Endothelial cell (in vitro differentiated cells): Measurements from ENCODE around the gene TM6SF1. TPM values are rescaled to one million over a fixed set of nuclear protein-coding genes. Genes with fewer than 3 reads are reported as not detected.
A peak's percentile ranks its signal among the peaks of the same experiment; 100 is the strongest.
"Not testable (repeated sequence)": the region's sequence is repeated elsewhere in the genome, so short reads cannot be mapped to it uniquely, and the experiment has no call there.

Experiments used
- DNase-seq: peaks from one replicate; pipeline ENCODE4 v3.0.0; 2021; ENCODE audit warnings: low spot score
- H3K27ac Mint-ChIP-seq: one replicate; pipeline ENCODE4 v1.8.0; 2021; ENCODE audit warnings: mixed read lengths, inconsistent platforms; ENCODE audit not compliant: unreplicated experiment
- H3K27me3 Mint-ChIP-seq: one replicate; pipeline ENCODE4 v1.8.0; 2021; ENCODE audit warnings: mild to moderate bottlenecking, moderate library complexity, mixed read lengths, inconsistent platforms; ENCODE audit not compliant: unreplicated experiment
- H3K36me3 Mint-ChIP-seq: one replicate; pipeline ENCODE4 v1.8.0; 2021; ENCODE audit warnings: mild to moderate bottlenecking, low read depth, mixed read lengths, inconsistent platforms; ENCODE audit not compliant: unreplicated experiment
- H3K4me1 Mint-ChIP-seq: one replicate; pipeline ENCODE4 v1.8.0; 2021; ENCODE audit warnings: mild to moderate bottlenecking, mixed read lengths, inconsistent platforms; ENCODE audit not compliant: unreplicated experiment
- H3K4me3 Mint-ChIP-seq: one replicate; pipeline ENCODE4 v1.8.0; 2021; ENCODE audit warnings: mild to moderate bottlenecking, mixed read lengths, inconsistent platforms; ENCODE audit not compliant: unreplicated experiment
- H3K9me3 Mint-ChIP-seq: one replicate; pipeline ENCODE4 v1.8.0; 2021; ENCODE audit warnings: mixed read lengths, inconsistent platforms; ENCODE audit not compliant: unreplicated experiment
- CTCF ChIP-seq: fragments of 200-600 bp; sonication (generic); IDR thresholded peaks from one replicate; pipeline ENCODE4 v1.5.0; 2021; ENCODE audit warnings: antibody characterized with exemption; ENCODE audit not compliant: unreplicated experiment
- total RNA-seq: library from RNA; stranded (reverse); fragmentation: NEBNext Ultra II Directional; extraction: Animal tissue kit (Norgen Biotek cat#: 25700); gene quantifications from one replicate; pipeline ENCODE4 v1.2.1, GENCODE V29; 2021; ENCODE audit not compliant: unreplicated experiment

Gene TM6SF1
- total RNA-seq, 1 donor from 2014 or later, result 6.0 TPM

GRCh38 chr15:83087576-83087975 is 19.9 kb upstream of the TM6SF1 start:
- Mint-ChIP-seq H3K9me3 (no peaks in the 10 kb centered on the region), H3K4me3 (no peak overlapping the region), H3K27ac (no peak overlapping the region), H3K4me1 (peaks cover 21% of the 10 kb centered on the region), H3K27me3 (peaks cover 4% of the 10 kb centered on the region), H3K36me3 (no peaks in the 10 kb centered on the region)
- no peak for TF ChIP-seq CTCF
- DNase-seq, result no peak

- no peak for DNase-seq
- Mint-ChIP-seq H3K27ac (no peak overlapping the region), H3K4me1 (peaks cover 29% of the 10 kb centered on the region), H3K27me3 (peaks cover 4% of the 10 kb centered on the region), H3K9me3 (no peaks in the 10 kb centered on the region), H3K4me3 (no peak overlapping the region), H3K36me3 (peaks cover 3% of the 10 kb centered on the region)
- no peak for TF ChIP-seq CTCF
Measured at GRCh38 chr15:83088876-83089275, 18.6 kb upstream of the TM6SF1 start.

GRCh38 chr15:83090465-83090864 is 17.0 kb upstream of the TM6SF1 start:
- Mint-ChIP-seq H3K4me1 (peaks cover 29% of the 10 kb centered on the region), H3K9me3 (no peaks in the 10 kb centered on the region), H3K36me3 (peaks cover 3% of the 10 kb centered on the region), H3K27me3 (peaks cover 4% of the 10 kb centered on the region), H3K27ac (peak overlapping the region; percentile 14), H3K4me3 (no peak overlapping the region)
- DNase-seq, result no peak
- no peak for TF ChIP-seq CTCF

- not testable (repeated sequence) for H3K36me3 Mint-ChIP-seq, DNase-seq, H3K9me3 Mint-ChIP-seq, H3K27me3 Mint-ChIP-seq
- peak overlapping the region; percentile 97 for H3K27ac Mint-ChIP-seq
- H3K4me1 Mint-ChIP-seq, result peaks cover 29% of the 10 kb centered on the region
- peak overlapping the region; percentile 35 for H3K4me3 Mint-ChIP-seq
Measured at GRCh38 chr15:83091965-83092308, 15.5 kb upstream of the TM6SF1 start.

- TF ChIP-seq CTCF, result no peak
- H3K4me3 Mint-ChIP-seq, result peak overlapping the region; percentile 35
- peaks cover 3% of the 10 kb centered on the region for H3K36me3 Mint-ChIP-seq
- H3K9me3 Mint-ChIP-seq, result no peaks in the 10 kb centered on the region
- DNase-seq, result peak; percentile 58
- H3K27me3 Mint-ChIP-seq, result peaks cover 4% of the 10 kb centered on the region
- peak overlapping the region; percentile 97 for H3K27ac Mint-ChIP-seq
- H3K4me1 Mint-ChIP-seq, result peaks cover 29% of the 10 kb centered on the region
Measured at GRCh38 chr15:83092309-83092976, 15.0 kb upstream of the TM6SF1 start.
